ENCODE measurements around the gene TMEM204. TPM values are rescaled to one million over a fixed set of nuclear protein-coding genes. Genes with fewer than 3 reads are reported as not detected.

Gene TMEM204
- total RNA-seq, 1 donor from 2014 or later = 28.8 TPM

DNA sequence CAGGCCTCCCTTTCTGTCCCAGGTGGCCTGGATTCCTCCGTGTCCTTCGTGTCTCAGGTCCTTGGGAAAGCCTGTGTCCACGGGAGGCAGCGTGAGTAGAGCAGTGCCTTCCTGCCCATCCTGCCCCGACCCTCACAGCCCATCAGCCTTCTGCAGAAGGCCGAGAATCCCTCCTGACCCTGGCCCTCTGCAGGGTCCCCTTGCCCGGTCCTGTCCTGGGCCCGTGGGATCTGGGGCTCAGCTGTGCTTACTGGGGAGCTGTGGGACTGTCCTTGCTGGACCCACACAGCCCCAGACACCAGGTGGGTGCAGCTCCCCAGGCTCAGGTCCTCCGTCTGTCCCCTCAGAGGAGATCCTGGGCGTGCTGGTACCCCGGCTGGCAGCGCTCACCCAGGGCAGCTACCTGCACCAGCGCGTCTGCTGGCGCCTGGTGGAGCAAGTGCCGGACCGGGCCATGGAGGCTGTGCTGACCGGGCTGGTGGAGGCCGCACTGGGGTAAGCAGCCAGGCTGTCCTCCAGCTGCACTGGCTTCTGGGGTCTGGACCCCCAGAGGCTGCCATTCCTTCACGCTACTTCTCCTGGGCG lies 36.4 kb upstream of the TMEM204 start:
- no peak for DNase-seq
- intact Hi-C loops (cut with micrococcal nuclease) = no loop called here
- ATAC-seq = no peak

DNA sequence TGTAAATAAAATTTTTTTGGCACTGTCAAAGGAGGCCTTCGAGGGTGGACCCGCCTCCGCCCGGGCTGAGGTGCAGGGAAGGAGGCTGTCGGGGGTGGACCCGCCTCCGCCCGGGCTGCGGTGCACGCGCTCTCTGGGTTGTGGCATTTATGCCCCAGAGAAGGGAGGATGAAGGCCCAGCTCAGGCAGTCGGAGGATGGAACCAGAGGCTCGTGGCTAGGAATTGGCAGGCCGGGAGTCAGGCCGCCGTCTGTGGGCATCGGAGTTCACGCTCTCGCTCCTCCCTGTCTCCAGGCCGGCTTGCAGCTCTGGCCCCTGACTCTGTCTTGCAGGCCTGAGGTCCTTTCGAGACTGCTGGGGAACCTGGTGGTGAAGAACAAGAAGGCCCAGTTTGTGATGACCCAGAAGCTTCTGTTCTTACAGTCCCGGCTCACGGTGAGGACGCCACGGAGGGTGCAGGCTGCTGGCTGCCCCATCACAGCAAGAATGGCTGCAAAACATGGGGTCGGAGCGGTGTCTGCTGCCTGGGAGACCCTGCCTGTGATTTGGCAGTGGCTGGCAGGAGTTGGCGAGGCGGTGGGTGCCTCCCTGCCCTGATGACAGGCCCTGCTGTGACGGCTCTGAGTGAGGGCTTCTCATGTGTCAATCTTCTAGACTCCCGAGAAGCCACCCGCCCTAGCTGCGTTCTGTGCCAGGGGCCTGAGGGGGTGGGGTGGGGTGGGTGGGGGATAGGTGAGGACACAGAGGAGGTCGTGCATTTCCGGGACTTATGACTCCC lies 34.4 kb upstream of the TMEM204 start:
- no peak for DNase-seq
- intact Hi-C loops (cut with micrococcal nuclease) = no loop called here
- no peak for ATAC-seq

DNA sequence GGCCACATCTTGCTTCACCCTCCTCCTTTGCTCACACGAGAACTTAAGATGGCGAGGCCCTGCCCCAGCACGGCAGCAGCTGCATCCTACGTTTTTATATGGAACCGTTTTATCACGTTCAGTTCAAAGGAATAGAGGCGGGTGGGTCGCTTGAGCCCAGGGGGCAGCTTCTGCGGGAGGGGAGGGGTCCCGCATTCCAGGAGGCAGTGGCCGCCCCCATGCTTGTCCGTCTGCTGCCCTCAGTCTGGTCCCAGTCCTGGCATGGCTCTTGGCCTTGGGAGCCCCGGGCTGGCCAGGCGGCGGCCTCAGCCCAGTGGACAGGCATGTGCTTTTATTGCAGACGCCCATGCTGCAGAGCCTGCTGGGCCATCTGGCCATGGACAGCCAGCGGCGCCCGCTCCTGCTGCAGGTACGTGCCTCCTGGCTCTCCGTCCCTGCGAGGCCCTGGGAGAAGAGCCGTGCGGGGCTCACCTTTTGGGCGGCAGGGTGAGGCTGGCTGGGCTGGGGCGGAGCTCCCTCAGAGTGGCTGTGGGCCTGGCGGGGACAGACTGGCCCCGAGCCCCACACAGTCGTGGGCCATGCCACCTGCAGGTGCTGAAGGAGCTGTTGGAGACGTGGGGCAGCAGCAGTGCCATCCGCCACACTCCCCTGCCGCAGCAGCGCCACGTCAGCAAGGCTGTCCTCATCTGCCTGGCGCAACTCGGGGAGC lies 33.6 kb upstream of the TMEM204 start:
- intact Hi-C loops (cut with micrococcal nuclease) = no loop called here
- no peak for ATAC-seq
- DNase-seq = no peak

DNA sequence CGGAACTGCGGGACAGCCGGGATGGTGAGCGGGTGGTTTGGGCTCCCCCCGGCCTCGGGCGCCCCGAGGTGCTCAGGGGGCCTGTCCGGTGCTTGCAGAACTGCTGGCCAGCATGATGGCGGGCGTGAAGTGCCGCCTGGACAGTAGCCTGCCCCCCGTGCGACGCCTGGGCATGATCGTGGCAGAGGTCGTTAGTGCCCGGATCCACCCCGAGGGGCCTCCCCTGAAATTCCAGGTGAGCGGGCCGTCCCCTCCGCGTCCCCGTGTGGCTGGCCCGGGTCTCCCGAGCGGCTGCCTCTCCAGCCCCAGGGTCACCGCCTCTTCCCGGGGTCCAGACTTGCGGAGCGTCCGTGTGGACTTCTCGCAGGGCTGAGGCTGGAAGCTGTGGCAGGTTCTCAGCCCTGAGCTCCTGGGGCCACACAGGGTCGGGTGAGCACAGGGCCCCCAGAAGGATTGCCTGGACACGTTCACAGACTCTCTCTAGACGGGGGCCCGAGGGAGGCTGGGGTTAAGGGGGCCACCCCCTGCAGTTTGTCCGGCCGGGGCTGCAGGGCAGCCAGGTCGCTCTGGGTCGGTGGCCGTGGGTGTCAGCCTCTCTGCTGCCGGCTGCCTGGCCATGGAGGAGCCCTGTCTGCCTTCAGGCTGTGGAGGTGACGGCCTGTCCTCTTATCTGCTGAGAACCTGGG lies 32.9 kb upstream of the TMEM204 start:
- intact Hi-C loops (cut with micrococcal nuclease) = no loop called here
- DNase-seq = no peak
- no peak for ATAC-seq

DNA sequence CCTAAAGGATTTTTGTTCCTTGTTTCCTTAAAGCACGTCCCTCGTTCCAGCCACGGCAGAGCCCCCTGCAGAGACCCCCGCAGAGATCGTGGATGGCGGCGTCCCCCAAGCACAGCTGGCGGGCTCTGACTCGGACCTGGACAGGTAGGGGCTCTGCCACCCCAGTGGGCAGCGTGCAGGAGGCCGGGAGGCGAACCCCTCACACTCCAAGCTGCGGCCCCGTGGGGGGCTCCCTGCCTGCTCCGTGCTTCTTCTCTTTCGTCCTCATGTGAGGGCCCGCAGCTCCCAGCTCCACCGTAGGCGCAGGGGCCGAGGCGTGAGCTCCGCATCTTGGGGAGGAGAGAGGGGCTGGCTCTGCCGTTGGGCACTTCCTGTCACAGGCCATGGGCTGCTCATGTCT lies 31.8 kb upstream of the TMEM204 start:
- no peak for ATAC-seq
- no peak for DNase-seq
- intact Hi-C loops (cut with micrococcal nuclease) = no loop called here

DNA sequence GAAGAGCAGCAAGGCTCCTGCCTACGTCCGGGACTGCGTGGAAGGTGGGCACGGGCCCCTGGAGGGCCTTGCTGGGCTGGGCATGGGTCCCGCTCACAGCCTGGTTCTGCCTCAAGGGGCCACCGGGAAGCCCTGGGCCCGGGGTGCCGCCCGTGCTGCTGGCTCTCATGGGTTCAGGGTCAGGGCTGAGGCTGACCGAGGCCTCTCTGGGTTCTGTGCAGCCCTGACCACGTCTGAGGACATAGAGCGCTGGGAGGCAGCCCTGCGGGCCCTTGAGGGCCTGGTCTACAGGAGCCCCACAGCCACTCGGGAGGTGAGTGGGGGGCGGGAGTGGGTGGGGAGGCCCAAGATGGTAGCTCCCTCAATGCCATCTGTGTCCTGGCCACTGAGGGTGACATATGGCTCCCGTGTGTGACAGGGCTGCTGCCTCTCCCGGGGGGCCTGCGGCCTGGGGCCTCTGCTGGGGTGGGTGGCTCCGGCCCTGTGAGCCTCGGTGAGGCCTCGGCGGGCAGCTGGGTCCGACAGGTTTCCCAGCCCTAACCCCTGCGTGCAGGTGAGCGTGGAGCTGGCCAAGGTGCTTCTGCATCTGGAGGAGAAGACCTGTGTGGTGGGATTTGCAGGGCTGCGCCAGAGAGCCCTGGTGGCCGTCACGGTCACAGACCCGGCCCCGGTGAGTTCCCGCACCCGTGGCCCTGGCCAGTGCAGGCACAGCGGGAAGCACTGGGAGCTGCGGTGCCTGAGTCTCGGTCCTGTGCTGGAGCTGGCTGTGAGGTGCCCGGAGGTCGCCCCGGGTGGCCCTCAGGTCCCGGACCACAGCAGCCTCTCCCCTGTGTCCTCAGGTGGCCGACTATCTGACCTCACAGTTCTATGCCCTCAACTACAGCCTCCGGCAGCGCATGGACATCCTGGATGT lies 31.1 kb upstream of the TMEM204 start:
- ATAC-seq (no peak), DNase-seq (no peak)
- intact Hi-C loops (cut with micrococcal nuclease) = no loop called here

DNA sequence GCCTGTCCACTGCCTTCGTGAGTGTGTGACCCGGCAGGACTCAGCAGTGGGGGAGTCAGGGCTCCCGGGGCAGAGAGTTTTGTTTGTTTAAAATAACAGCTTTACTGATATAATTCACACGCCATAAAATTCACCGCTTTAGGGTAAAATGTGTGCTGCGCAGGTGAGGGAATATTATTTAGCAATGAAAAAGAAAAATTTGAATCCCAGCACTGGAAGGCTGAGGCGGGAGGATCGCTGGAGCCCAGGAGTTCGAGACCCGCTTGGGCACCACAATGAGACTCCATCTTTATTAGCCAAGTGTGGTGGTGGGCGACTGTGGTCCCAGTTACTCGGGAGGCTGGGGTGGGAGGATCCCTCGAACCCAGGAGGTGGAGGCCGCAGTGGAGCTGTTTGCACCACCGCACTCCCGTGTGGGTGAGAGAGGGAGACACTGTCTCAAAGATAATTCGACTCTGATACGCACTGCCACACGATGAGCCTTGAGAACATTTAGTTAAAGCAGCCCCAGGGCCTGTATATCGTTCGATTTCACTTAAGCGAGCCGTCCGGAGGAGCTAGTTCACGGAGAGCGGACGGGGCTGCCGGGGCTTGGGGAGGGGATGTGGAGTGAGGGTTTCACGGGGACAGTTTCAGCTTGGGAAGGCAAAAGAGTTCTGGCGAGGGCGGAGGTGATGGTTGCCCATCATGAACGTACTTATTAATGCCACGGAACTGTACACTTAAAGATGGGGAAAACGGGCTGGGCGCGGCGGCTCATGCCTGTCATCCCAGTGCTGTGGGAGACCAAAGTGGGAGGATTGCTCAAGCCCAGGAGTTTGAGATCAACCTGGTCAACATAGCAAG lies 30.1 kb upstream of the TMEM204 start:
- no peak for ATAC-seq
- intact Hi-C loops (cut with micrococcal nuclease) = no loop called here
- no peak for DNase-seq

DNA sequence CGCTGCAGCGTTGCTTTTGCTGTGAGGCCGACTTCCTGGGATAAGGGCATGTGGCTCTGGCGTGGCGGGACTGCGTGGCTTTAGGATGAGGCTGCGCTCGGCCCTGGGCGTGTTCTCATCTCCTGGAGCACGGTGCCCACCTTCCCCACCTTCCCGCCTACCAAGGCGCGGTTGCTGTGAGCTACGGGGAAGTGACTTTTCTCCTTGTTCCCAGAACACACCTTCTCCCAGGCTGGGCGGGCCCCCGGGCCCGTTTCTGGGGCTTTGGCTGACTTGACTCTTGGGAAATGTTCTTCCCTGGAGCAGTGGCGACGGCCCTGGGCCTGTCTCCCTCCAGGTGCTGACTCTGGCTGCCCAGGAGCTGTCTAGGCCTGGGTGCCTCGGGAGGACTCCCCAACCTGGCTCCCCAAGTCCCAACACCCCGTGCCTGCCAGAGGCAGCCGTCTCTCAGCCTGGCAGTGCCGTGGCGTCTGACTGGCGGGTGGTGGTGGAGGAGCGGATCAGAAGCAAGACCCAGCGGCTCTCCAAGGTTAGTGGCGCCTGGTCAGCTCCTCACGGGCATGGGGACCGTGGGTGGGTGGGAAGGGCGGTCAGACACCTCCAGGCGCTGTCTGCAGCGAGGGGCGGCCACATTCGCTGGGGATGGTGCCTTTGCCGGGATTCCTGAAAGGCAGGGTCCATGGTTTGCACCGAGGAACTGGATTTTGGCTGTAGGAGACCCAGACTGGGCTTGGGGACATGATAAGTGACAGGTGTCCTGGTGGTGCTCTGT lies 28.2 kb upstream of the TMEM204 start:
- DNase-seq = no peak
- ATAC-seq = no peak
- intact Hi-C loops (cut with micrococcal nuclease) = no loop called here

DNA sequence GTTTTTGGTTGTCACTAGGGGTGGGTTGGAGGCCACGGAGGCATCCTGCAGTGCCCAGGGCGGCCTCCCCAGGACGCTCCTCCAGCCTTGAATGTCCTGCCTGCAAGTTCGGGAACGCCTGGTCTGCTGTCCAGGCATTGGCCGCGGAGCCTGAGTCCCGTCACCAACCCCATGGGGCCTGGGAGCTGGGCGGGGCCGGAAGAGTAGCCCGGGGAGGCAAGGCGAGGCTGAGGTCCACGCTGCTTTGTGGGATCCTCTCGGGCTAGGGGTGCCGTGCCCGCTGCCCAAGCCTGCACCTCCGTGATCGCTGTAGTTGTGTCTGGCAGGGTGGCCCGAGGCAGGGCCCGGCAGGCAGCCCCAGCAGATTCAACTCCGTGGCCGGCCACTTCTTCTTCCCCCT lies 27.6 kb upstream of the TMEM204 start:
- no peak for DNase-seq
- intact Hi-C loops (cut with micrococcal nuclease) = no loop called here

DNA sequence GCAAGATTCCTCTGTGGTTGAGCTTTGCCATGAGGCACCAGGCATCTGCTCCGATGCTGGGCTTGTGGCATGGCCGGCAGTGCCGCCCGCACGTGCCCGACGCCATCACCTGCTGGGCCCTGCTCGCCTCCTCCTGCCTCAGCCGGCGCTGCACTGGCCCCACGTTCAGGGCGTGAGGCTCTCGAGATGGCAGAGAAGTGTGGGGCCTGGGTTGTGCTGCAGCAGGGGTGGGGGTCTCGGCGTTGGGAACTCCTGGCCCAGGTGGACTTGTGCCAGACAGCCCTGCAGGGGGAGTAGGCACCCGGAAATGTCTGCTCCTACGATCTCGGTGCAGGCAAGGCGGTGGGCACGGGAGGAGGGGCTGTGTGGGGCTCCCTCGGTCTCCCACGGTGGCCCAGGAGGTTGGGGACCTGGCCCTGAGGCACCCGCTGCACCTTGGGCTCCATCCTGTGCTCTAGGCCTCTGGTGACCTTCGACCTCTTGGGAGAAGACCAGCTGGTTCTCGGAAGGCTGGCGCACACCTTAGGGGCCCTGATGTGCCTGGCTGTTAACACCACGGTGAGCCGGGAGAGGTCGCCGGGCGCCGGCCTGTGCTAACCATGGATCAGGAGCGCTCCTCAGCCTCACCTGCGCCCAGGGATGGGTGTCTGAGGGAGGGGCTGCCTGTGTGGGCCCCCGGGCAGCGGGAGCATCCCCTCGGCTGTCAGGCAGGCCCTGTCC lies 26.8 kb upstream of the TMEM204 start:
- DNase-seq = no peak
- no peak for ATAC-seq
- intact Hi-C loops (cut with micrococcal nuclease) = no loop called here

More for the DNA sequence above, 27.6 kb upstream of the TMEM204 start:
- no peak for ATAC-seq

DNA sequence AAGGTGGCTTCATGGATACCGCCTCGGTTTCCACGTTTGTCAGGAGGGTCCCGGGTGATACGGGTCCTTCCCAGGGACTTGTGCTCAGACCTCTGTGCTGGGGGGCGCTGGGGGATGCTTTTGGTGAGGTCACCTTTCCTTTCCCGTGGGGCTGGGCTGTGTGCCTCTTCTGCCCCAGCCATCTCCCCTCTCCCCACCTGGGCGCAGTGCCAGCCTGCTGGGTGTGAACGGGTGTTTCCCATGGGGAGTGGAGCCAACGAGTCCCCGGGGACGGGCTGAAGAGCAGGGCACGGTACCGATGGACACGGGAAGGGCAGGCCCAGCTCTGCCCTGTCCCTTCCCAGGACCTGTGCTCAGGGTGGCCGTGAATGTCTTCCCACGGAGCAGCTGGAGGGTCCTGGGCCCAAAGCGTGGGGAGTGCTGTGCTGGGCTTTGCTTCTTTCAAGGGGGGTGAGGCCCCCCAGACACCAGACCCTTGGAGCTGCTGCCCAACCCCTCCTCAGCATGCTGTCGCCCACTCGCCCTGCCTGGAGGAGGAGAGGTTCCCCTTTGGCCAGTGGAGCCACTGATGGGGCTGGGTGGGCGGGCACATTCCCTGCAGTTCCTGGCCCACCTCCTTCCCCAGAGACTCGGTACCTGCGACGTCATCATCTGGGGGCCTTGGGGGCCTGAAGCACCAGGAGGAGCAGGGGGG lies 24.8 kb upstream of the TMEM204 start:
- DNase-seq (no peak), ATAC-seq (no peak)
- intact Hi-C loops (cut with micrococcal nuclease) = no loop called here

DNA sequence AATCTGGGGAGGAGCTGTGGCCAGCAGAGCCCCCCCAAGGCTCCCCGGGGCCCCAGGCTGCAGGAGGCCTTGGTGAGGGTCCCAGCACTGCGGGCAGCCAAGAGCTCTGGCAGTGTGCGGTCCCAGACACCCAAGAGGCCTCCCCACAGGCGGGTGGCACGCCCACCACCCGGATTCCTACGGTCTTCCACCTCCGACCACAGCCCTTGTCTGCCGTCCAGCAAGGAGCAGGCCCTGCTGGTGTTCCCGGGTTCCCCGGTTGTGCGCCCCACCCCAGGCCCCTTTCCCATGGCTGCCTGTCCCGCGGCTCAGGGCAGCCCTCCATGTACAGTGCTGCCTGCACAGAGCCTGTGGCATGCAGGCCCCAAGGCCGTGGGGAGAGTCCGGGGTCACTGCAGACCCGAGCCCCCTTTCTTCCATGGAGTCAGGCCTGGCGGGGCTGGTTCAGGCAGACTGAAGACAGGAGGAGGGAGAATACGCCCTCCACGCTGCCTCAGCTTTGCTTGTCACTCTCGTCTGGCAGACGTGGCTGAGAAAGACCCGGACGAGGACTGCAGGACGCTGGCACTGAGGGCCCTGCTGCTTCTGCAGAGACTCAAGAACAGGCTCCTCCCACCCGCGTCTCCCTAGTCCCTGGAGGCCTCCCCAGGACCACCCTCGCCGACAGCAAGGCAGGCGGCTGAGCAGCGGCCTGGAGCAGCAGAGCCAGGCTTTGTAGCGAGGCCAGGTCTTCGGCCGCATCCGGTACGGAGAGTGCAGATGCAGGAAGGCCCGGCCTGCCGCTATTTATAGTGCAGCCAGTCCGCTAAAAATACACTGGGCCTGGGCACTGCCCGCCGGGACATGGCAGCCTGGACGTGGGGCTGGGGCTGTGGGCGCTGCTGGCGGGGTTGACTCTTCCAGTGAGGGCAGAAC lies 23.9 kb upstream of the TMEM204 start:
- DNase-seq (peak; percentile 86), ATAC-seq (peak; percentile 93)
- intact Hi-C loops (cut with micrococcal nuclease) = no loop called here

DNA sequence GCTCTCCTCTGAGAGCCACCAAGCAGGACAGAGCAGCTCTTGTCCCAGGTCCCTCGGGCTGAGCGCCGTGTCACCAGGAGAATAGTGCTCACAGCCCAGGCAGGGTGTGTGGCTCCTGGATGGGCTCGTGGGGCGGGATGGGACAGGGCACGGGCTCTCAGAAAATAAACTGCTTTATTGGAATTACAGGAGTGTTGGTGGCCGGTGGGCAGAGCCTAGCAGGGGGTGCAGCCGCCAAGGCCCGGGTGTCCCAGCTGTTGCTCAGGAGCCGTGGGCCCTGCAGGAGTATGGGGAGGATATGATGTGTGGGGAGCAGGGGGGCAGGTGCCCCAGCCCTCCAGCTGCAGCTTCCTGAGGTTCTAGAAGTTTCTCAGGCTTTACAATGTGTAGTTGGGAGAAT lies 23.2 kb upstream of the TMEM204 start:
- no peak for ATAC-seq
- intact Hi-C loops (cut with micrococcal nuclease) = no loop called here
- no peak for DNase-seq

DNA sequence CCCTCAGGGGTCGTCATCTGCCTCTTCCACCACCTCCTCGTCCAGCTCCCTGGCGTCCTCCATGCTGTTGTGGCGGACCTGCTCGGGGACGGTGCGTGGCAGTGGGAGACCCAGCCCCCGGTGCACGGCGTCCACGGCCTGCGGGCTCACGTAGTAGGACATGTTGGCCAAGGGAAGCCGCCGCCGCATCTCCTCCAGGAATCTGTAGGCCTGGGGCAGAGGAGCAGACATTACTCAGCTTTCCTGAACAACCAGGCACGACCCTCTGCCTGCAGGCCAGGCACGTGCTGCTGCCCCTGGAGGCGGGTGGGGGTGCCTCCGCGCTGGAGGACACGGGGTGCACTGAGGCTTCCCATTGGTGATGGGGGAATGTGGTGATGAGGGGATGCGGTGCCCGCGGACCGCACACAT lies 22.5 kb upstream of the TMEM204 start:
- intact Hi-C loops (cut with micrococcal nuclease) = no loop called here
- no peak for DNase-seq
- no peak for ATAC-seq
